ENCODE measurements around the gene PARN.

Gene PARN

DNA sequence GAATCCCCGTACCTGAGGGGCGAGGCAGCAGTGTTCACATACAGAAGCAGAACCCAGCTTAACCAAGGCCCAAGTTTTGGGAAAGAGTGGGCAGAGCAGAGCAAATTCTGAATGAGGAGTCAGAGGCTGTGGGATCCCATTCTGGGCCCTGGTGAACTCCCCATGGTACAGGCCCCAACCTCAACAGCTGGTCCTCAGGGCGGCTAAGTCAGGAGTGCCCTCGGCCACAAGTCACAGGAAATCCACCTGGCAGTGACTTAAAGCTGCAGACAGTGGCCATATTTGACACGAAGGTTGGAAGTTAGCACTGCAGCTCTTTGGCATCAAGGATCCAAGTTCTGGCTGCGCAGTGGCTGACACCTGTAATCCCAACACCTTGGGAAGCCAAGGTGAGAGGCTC, 237.1 kb downstream of the PARN start:
- no peak for DNase-seq

DNA sequence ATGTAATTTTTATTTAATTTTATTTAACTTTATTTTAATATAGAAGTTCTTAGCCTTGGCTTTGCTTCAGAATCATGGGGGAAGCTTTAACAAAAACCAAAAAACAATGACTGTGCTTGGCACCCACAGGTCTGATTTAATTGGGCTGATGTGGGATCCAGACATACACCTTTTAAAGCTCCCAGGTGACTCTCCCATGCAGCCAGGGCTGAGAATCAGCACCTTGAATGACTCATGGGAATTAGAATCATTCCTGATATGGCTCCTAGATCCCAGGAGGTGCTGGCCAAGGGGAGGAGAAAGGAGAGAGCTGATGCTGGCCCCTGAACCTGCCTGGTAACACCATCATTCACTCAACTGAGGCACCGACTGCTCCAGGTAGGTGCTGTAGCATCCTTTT, 240.7 kb downstream of the PARN start:
- no peak for DNase-seq

DNA sequence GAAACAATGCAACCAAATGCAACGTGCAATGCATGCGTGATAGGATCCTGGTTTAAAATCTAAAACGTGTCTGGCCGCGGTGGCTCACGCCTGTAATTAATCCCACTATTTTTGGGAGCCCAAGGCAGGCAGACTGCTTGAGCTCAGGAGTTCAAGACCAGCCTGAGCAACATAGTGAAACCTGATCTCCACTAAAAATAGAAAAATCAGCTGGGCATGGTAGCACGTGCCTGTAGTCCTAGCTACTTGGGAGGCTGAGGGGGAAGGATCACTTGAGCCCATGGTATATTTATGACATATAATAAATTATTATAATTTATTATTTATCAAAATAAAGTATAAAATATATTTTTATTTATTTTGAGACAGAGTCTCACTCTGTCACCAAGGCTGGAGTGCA, 241.8 kb downstream of the PARN start:
- no peak for DNase-seq

DNA sequence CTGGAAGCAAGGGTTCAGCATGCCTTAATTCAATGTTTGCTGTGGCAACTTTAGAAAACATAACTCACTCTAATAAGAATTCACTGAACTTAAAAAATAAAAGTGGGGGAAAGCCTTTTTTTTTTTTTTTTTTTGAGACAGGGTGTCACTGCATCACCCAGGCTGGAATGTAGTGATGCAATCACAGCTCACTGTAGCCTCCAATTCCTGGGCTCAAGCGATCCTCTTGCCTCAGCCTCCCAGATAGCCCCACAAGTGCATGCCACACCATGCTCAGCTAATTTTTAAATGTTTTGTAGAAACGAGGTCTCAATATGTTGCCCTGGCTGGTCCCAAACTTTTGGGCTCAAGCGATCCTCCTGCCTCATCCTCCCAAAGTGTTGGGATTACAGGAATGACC, 243.9 kb downstream of the PARN start:
- no peak for DNase-seq

Data from NCI-H524 treated with DMSO at 0.1 percent for 48 hours (cell line).